ENCODE measurements around the gene GSS.

Gene GSS

DNA sequence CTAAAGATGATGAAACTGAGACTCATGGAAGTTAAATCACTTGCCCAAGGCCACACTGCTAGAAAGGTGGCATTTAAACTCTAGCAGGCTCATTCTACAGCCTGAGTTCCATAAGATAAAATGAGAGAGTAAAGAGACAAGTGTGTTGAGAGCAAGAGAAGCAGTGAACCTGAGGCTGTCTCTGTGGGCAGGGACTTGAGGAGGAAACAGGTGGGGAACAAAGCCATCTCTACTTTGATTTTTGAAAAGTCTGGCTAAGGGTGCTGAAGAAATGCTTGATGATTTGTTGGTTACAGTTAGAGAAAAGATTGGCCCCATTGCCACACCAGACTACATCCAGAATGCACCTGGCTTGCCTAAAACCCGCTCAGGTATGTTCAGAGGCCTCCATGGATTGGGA lies 29.0 kb downstream of the GSS start:
- no peak for DNase-seq (ENCODE audit: low spot score)
- in situ Hi-C loops (cut with MboI; ENCODE audit: low sequenced_read_pairs, unreplicated experiment): no loop called here
- TF ChIP-seq, protein P1, sequence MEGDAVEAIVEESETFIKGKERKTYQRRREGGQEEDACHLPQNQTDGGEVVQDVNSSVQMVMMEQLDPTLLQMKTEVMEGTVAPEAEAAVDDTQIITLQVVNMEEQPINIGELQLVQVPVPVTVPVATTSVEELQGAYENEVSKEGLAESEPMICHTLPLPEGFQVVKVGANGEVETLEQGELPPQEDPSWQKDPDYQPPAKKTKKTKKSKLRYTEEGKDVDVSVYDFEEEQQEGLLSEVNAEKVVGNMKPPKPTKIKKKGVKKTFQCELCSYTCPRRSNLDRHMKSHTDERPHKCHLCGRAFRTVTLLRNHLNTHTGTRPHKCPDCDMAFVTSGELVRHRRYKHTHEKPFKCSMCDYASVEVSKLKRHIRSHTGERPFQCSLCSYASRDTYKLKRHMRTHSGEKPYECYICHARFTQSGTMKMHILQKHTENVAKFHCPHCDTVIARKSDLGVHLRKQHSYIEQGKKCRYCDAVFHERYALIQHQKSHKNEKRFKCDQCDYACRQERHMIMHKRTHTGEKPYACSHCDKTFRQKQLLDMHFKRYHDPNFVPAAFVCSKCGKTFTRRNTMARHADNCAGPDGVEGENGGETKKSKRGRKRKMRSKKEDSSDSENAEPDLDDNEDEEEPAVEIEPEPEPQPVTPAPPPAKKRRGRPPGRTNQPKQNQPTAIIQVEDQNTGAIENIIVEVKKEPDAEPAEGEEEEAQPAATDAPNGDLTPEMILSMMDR (IDR thresholded peaks at IDR 0.05; ENCODE audit: borderline replicate concordance, control extremely low read depth, extremely low read depth, insufficient read depth, missing control alignments): no peak

DNA sequence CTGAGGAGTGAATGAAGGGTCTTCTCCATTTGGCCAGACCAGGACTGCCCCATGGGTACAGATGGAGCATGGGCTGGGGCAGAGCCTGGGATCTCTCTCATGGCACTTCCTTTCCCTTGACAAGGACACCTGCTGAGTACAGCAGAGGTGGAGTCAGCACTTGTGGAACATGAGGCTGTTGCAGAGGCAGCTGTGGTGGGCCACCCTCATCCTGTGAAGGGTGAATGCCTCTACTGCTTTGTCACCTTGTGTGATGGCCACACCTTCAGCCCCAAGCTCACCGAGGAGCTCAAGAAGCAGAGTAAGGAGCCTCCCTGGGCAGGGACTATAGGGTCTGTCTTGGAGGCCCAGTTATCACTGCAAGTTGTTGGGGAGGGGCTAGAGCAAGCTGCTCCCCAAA lies 29.6 kb downstream of the GSS start:
- in situ Hi-C loops (cut with MboI; ENCODE audit: low sequenced_read_pairs, unreplicated experiment): no loop called here
- no peak for DNase-seq (ENCODE audit: low spot score)
- TF ChIP-seq, protein P1 (IDR thresholded peaks at IDR 0.05; ENCODE audit: borderline replicate concordance, control extremely low read depth, extremely low read depth, insufficient read depth, missing control alignments): no peak

DNA sequence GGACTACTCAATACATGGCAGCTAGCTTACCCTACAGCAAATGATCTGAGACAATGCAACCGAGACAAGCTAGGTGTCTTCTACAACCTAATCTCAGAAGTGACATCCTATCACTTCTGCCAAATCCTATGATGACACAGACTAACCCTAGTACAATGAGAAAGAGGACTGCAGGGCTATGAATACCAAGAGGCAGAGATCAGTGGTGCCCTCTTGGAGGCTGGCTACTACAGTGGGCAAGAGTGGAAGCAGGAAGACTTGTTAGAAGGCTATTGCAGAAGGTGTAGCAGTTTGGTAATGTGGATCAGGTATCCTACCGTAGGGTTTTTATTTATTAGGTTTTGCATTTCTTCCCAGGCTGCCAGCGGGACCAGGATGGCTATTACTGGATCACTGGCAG lies 30.3 kb downstream of the GSS start:
- TF ChIP-seq, protein P1 (IDR thresholded peaks at IDR 0.05; ENCODE audit: borderline replicate concordance, control extremely low read depth, extremely low read depth, insufficient read depth, missing control alignments): no peak
- DNase-seq (ENCODE audit: low spot score): no peak
- in situ Hi-C loops (cut with MboI; ENCODE audit: low sequenced_read_pairs, unreplicated experiment): no loop called here

DNA sequence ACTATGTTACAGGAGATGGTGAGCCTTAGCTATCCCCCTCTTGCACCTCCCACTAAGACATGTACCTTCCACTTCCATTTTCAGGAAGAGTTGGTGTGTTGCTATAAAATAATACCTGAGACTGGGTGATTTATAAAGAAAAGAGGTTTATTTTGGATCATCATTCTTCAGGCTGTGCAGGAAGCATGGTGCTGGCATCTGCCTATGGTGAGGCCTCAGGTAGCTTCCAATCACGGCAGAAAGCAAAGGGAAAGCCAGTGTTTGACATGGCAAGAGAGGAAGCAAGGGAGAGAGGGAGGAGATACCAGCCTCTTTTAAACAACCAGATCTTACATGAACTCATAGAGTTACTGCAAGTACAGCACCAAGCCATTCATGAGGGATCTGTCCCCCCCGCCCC lies 32.2 kb downstream of the GSS start:
- TF ChIP-seq, protein P1 (IDR thresholded peaks at IDR 0.05; ENCODE audit: borderline replicate concordance, control extremely low read depth, extremely low read depth, insufficient read depth, missing control alignments): no peak
- in situ Hi-C loops (cut with MboI; ENCODE audit: low sequenced_read_pairs, unreplicated experiment): no loop called here
- no peak for DNase-seq (ENCODE audit: low spot score)

DNA sequence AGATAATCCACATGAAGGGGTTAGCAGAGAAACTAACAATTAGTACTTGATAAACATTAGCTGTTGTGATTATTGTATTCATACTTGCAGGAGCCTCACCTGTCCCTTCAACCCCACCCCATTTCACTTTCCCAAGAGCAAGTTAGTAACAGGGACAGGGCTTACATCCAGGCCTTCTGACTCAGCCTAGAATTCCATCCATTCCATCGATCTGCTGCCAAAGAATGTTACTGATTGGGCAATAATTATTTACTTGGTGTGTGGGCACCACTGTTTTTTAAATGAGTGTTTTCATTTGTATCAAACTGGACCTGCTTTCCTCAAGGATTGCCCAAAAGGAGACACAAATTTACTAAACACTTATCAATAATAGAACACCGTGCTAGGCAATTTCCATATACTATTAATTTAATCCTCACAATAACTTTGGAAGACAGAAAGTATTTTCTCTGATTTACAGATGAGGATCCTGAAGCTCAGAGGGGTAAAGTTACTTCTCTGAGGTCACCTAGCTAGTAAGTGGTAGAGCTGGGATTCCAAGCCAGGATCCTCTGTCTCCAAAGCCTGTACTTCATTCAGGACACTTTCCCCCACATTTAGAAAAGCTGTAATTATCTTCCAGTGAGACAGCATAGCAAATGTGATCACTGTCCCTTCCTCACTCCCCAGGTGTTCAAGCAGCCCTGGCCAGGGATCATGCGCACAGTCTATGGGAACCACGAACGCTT lies 32.8 kb downstream of the GSS start:
- DNase-seq (ENCODE audit: low spot score): no peak
- in situ Hi-C loops (cut with MboI; ENCODE audit: low sequenced_read_pairs, unreplicated experiment): no loop called here
- TF ChIP-seq, protein P1 (IDR thresholded peaks at IDR 0.05; ENCODE audit: borderline replicate concordance, control extremely low read depth, extremely low read depth, insufficient read depth, missing control alignments): no peak

DNA sequence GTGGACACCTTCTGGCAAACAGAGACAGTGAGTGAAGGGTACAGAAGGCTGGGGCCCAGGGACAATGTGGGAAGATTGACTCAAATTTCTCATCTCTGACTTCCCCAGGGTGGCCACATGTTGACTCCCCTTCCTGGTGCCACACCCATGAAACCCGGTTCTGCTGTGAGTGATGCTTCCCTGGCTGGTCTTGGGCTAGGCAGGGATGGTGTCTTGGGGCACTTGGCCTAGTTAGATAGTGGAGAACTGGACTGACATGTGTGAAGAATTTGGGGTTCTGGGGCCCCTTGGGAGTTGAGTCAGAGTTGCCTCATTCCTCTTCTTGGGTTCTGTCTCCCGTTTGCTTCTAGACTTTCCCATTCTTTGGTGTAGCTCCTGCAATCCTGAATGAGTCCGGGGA lies 34.2 kb downstream of the GSS start:
- DNase-seq (ENCODE audit: low spot score): no peak
- in situ Hi-C loops (cut with MboI; ENCODE audit: low sequenced_read_pairs, unreplicated experiment): no loop called here
- TF ChIP-seq, protein P1 (IDR thresholded peaks at IDR 0.05; ENCODE audit: borderline replicate concordance, control extremely low read depth, extremely low read depth, insufficient read depth, missing control alignments): no peak
